Measurements from ENCODE around the gene NR3C1.

Gene NR3C1

GRCh38 chr5:143309661-143310431 lies 93.6 kb downstream of the NR3C1 start:
- DNase-seq (ENCODE audit: low spot score): no peak

- DNase-seq (ENCODE audit: low spot score): no peak
Observed at GRCh38 chr5:143308731-143309130, 94.8 kb downstream of the NR3C1 start.

- DNase-seq (ENCODE audit: low spot score): no peak
Observed at GRCh38 chr5:143306040-143306439, 97.4 kb downstream of the NR3C1 start.

GRCh38 chr5:143304836-143305475 lies 98.5 kb downstream of the NR3C1 start:
- no peak for DNase-seq (ENCODE audit: low spot score)

- DNase-seq (ENCODE audit: low spot score): no peak
Observed at GRCh38 chr5:143302341-143303045, 101.0 kb downstream of the NR3C1 start.

GRCh38 chr5:143297756-143298155 lies 105.7 kb downstream of the NR3C1 start:
- no peak for DNase-seq (ENCODE audit: low spot score)

- no peak for DNase-seq (ENCODE audit: low spot score)
Observed at GRCh38 chr5:143290125-143290524, 113.4 kb downstream of the NR3C1 start.

- no peak for DNase-seq (ENCODE audit: low spot score)
Observed at GRCh38 chr5:143284521-143284920, 119.0 kb downstream of the NR3C1 start.

- no peak for DNase-seq (ENCODE audit: low spot score)
Observed at GRCh38 chr5:143284002-143284401, 119.5 kb downstream of the NR3C1 start.

GRCh38 chr5:143281226-143281625 lies 122.3 kb downstream of the NR3C1 start:
- DNase-seq (ENCODE audit: low spot score): no peak

- DNase-seq (ENCODE audit: low spot score): no peak
Observed at GRCh38 chr5:143279698-143280097, 123.8 kb downstream of the NR3C1 start.

- no peak for DNase-seq (ENCODE audit: low spot score)
Observed at GRCh38 chr5:143277536-143277935, 126.0 kb downstream of the NR3C1 start.

- DNase-seq (ENCODE audit: low spot score): no peak
Observed at GRCh38 chr5:143275512-143276363, 127.7 kb downstream of the NR3C1 start.

GRCh38 chr5:143274952-143275351 lies 128.5 kb downstream of the NR3C1 start:
- no peak for DNase-seq (ENCODE audit: low spot score)

GRCh38 chr5:143271431-143271830 lies 132.1 kb downstream of the NR3C1 start:
- DNase-seq (ENCODE audit: low spot score): no peak

- no peak for DNase-seq (ENCODE audit: low spot score)
Observed at GRCh38 chr5:143268388-143268787, 135.1 kb downstream of the NR3C1 start.

- no peak for DNase-seq (ENCODE audit: low spot score)
Observed at GRCh38 chr5:143267186-143267585, 136.3 kb downstream of the NR3C1 start.

GRCh38 chr5:143265995-143266394 lies 137.5 kb downstream of the NR3C1 start:
- DNase-seq (ENCODE audit: low spot score): no peak

GRCh38 chr5:143263272-143263810 lies 140.1 kb downstream of the NR3C1 start:
- no peak for DNase-seq (ENCODE audit: low spot score)

- DNase-seq (ENCODE audit: low spot score): no peak
Observed at GRCh38 chr5:143262393-143263174, 140.9 kb downstream of the NR3C1 start.

All from ecto neural progenitor cell (in vitro differentiated cells).